HCT116 (cell line): ENCODE data around the gene PIP4K2A. TPM values are rescaled to one million over a fixed set of nuclear protein-coding genes. Genes with fewer than 3 reads are reported as not detected.

Experiments
- ATAC-seq: fragments of 200-7000 bp; cut with Tn5 transposase; 2 replicates; pipeline ENCODE4 v1.9.1; 2020; ENCODE audit warnings: mild to moderate bottlenecking, moderate library complexity
- BruUV-seq: library from RNA; stranded (reverse); fragments of 400-500 nt; replicated peaks from 2 replicates; lab custom pipeline; 2021; lab: Mats Ljungman, UMichigan
- CTCF ChIA-PET: fragments of 300-600 bp; sonication (Branson Sonifier 250); formaldehyde crosslinking; loops from one replicate; lab custom pipeline; 2021; ENCODE audit warnings: antibody characterized with exemption; lab: Charles Lee
- POLR2A ChIA-PET: fragments of 300-600, 350-600 bp; sonication (Branson Sonifier 250); formaldehyde crosslinking; loops from one replicate; lab custom pipeline; 2021; ENCODE audit warnings: antibody characterized with exemption; lab: Charles Lee
- RAD21 ChIA-PET, 2 experiments: fragments of 300-600 bp; sonication (Branson Sonifier 250); formaldehyde crosslinking; loops; one replicate each; lab custom pipeline; 2023; ENCODE audit warnings: low total read pairs in 2 of 2; ENCODE audit not compliant: uncharacterized antibody in 2 of 2, unreplicated experiment in 2 of 2, low non-redundant PET in 1 of 2; lab: Charles Lee
- DNase-seq: peaks from one replicate; pipeline ENCODE4 v3.0.0-alpha.2; 2010; ENCODE audit warnings: low read depth, low spot score
- H2AFZ ChIP-seq: fragments of 200-600 bp; shearing (Covaris generic), sonication (generic); 2 replicates; pipeline ENCODE4 v1.6.1; 2017; ENCODE audit warnings: low read depth, mixed run types, mixed read lengths, antibody characterized with exemption, low read length; ENCODE audit not compliant: poor library complexity, severe bottlenecking
- H3K27ac ChIP-seq: 2 replicates; pipeline ENCODE4 v1.5.1; 2012; ENCODE audit warnings: low read depth, low read length
- H3K27me3 ChIP-seq: fragments of 200-600 bp; sonication (generic); 2 replicates; pipeline ENCODE4 v1.6.1; 2016; ENCODE audit warnings: mixed run types, low read length, mixed read lengths; ENCODE audit not compliant: insufficient read depth
- H3K36me3 ChIP-seq, 2 experiments: fragments of 200-500 bp in 1 of 2; fragments of 200-600 bp in 1 of 2; sonication (Bioruptor generic) in 1 of 2; sonication (generic) in 1 of 2; 2 replicates each; pipeline versions ENCODE4 v1.5.1 to v1.6.1; 2014 to 2016; ENCODE audit warnings: low read length in 2 of 2, inconsistent platforms in 1 of 2, mixed read lengths in 1 of 2, mixed run types in 1 of 2; ENCODE audit not compliant: insufficient read depth in 2 of 2, control insufficient read depth in 1 of 2
- H3K4me1 ChIP-seq, 2 experiments: fragments of 200-600 bp in 1 of 2; sonication (generic) in 1 of 2; 2 replicates each; pipeline versions ENCODE4 v1.5.1 to v1.6.1; 2012 to 2017; ENCODE audit warnings: low read length in 2 of 2, inconsistent platforms in 1 of 2, mild to moderate bottlenecking in 1 of 2, mixed read lengths in 1 of 2, mixed run types in 1 of 2, moderate library complexity in 1 of 2; ENCODE audit not compliant: insufficient read depth in 2 of 2, control insufficient read depth in 1 of 2
- H3K4me2 ChIP-seq: fragments of 200-600 bp; sonication (generic); 2 replicates; pipeline ENCODE4 v1.6.1; 2017; ENCODE audit warnings: mixed run types, low read length, mixed read lengths
- H3K4me3 ChIP-seq, 2 experiments: fragments of 200-600 bp in 1 of 2; sonication (generic) in 1 of 2; replicated peaks in 1 of 2; 2 replicates each; pipeline ENCODE4 v1.5.1; 2011 to 2016; ENCODE audit warnings: low read length in 2 of 2, control low read depth in 1 of 2, low read depth in 1 of 2, mild to moderate bottlenecking in 1 of 2, mixed read lengths in 1 of 2, mixed run types in 1 of 2
- H3K79me2 ChIP-seq: fragments of 200-600 bp; sonication (generic); 2 replicates; pipeline ENCODE4 v1.6.1; 2017; ENCODE audit warnings: mild to moderate bottlenecking, mixed run types, low read length, moderate library complexity, mixed read lengths; ENCODE audit not compliant: insufficient read depth
- H3K9ac ChIP-seq: fragments of 200-600 bp; sonication (generic); 2 replicates; pipeline ENCODE4 v1.6.1; 2016; ENCODE audit warnings: low read length, mixed read lengths
- H3K9me2 ChIP-seq: fragments of 200-600 bp; sonication (generic), shearing (Covaris generic); 2 replicates; pipeline ENCODE4 v1.6.1; 2017; ENCODE audit warnings: mixed run types, mild to moderate bottlenecking, moderate library complexity; ENCODE audit not compliant: insufficient read depth
- H3K9me3 ChIP-seq, 2 experiments: fragments of 200-500 bp in 1 of 2; fragments of 200-600 bp in 1 of 2; sonication (Bioruptor generic) in 1 of 2; sonication (generic) in 1 of 2; 2 replicates each; pipeline ENCODE4 v1.6.1; 2014 to 2017; ENCODE audit warnings: low read length in 2 of 2, mixed read lengths in 2 of 2, inconsistent platforms in 1 of 2, low read depth in 1 of 2, mild to moderate bottlenecking in 1 of 2, mixed run types in 1 of 2, moderate library complexity in 1 of 2; ENCODE audit not compliant: control insufficient read depth in 1 of 2, insufficient read depth in 1 of 2
- H4K20me1 ChIP-seq: fragments of 200-600 bp; sonication (generic), shearing (Covaris generic); 2 replicates; pipeline ENCODE4 v1.6.1; 2017; ENCODE audit warnings: mixed run types, mild to moderate bottlenecking, moderate library complexity; ENCODE audit not compliant: insufficient read depth
- CBX3 ChIP-seq: IDR thresholded peaks from 2 replicates; pipeline ENCODE4 v1.6.1; 2012; ENCODE audit warnings: low read depth
- CEBPB ChIP-seq: IDR thresholded peaks from 2 replicates; pipeline ENCODE4 v1.6.1; 2012; ENCODE audit warnings: low read depth
- EGR1 ChIP-seq: IDR thresholded peaks from 2 replicates; pipeline ENCODE4 v1.6.1; 2012; ENCODE audit warnings: low read depth
- ELF1 ChIP-seq: IDR thresholded peaks from 2 replicates; pipeline ENCODE4 v1.6.1; 2012; ENCODE audit warnings: low read depth, borderline replicate concordance
- EZH2 ChIP-seq: fragments of 200-600 bp; sonication (generic); IDR thresholded peaks from 2 replicates; pipeline ENCODE4 v1.6.1; 2017; ENCODE audit warnings: antibody characterized with exemption, mixed run types
- EZH2phosphoT487 ChIP-seq: fragments of 200-600 bp; IDR thresholded peaks from 2 replicates; pipeline ENCODE4 v1.6.1; 2018; ENCODE audit warnings: antibody characterized with exemption, borderline replicate concordance
- JUND ChIP-seq: IDR thresholded peaks from 2 replicates; pipeline ENCODE4 v1.6.1; 2012
- POLR2A ChIP-seq: IDR thresholded peaks from 2 replicates; pipeline ENCODE4 v1.7.0; 2011; ENCODE audit warnings: borderline replicate concordance; ENCODE audit not compliant: insufficient read depth, insufficient read length; ENCODE audit errors: extremely low read depth
- POLR2AphosphoS5 ChIP-seq: IDR thresholded peaks from 2 replicates; pipeline ENCODE4 v1.6.1; 2011; ENCODE audit warnings: mild to moderate bottlenecking, low read depth, low read length, moderate library complexity
- SIN3A ChIP-seq: IDR thresholded peaks from 2 replicates; pipeline ENCODE4 v1.6.1; 2012; ENCODE audit warnings: low read depth
- SP1 ChIP-seq: IDR thresholded peaks from 2 replicates; pipeline ENCODE4 v1.6.1; 2012; ENCODE audit warnings: low read depth
- SRF ChIP-seq: IDR thresholded peaks from 2 replicates; pipeline ENCODE4 v1.6.1; 2012; ENCODE audit warnings: low read depth
- TCF7L2 ChIP-seq: IDR thresholded peaks from 2 replicates; pipeline ENCODE4 v1.7.0; 2011; ENCODE audit warnings: borderline replicate concordance, inconsistent platforms; ENCODE audit not compliant: insufficient read depth, insufficient read length; ENCODE audit errors: extremely low read depth
- YY1 ChIP-seq: IDR thresholded peaks from 2 replicates; pipeline ENCODE4 v1.6.1; 2011; ENCODE audit warnings: low read length, low read depth, moderate library complexity, mild to moderate bottlenecking; ENCODE audit not compliant: insufficient replicate concordance; ENCODE audit errors: extremely low read depth
- ZFX ChIP-seq: fragments of 450-650 bp; IDR thresholded peaks from 2 replicates; pipeline ENCODE4 v1.6.1; 2017
- ZNF274 ChIP-seq: fragments of 200-500 bp; sonication (Bioruptor generic); IDR thresholded peaks from 2 replicates; pipeline ENCODE4 v1.6.1; 2014; ENCODE audit warnings: mild to moderate bottlenecking, low read depth, low read length, inconsistent platforms
- intact Hi-C: fragments of 100-400 bp; cut with micrococcal nuclease; formaldehyde crosslinking; loops from 2 replicates; pipeline ENCODE4 v1.10.0; 2022
- total RNA-seq: library from RNA; stranded (reverse); gene quantifications from one replicate; pipeline ENCODE4 v1.2.1, GENCODE V29; 2021; ENCODE audit not compliant: unreplicated experiment
- TF ChIP-seq, protein P1 (sequence below): IDR thresholded peaks from 2 replicates; pipeline ENCODE4 v1.6.1; 2012; ENCODE audit warnings: low read depth
- TF ChIP-seq, protein P2 (sequence below): IDR thresholded peaks from 2 replicates; pipeline ENCODE4 v1.6.1; 2011; ENCODE audit warnings: mild to moderate bottlenecking, low read length, moderate library complexity; ENCODE audit not compliant: insufficient replicate concordance; ENCODE audit errors: extremely low read depth
- TF ChIP-seq, protein P3 (sequence below): IDR thresholded peaks from 2 replicates; pipeline ENCODE4 v1.6.1; 2012

PIP4K2A gene
- total RNA-seq, 1 experiment from 2014 or later, result 41.9 TPM

DNA sequence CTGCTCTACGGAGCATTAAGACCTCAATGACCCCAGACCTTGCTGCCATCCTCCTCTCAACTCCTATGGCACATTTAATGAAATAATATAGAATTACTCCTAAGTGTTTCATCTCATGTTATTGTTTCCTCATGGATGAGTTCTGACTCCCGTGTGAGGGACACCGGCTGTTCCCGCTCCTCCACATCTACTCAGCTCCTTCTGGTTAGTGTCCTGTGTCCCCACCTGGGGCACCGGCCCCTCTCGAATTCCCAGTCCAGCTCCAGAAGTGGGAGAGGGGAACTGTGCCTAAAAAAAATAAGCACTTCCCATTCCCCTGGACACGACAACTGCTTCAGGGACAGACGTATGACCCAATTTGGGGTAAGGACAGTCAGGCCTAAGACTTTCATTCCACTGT, 58.3 kb downstream of the PIP4K2A start:
- Histone ChIP-seq H3K27me3 (no peaks in the 10 kb centered on the region), H3K4me1 (peaks cover 12 to 28% of the 10 kb centered on the region in 2 experiments), H3K9me2 (no peaks in the 10 kb centered on the region), H3K9me3 (no peaks in the 10 kb centered on the region), H3K4me3 (no peak overlapping the region), H3K9ac (no peak overlapping the region), H3K4me2 (no peak overlapping the region), H3K27ac (no peak overlapping the region), H3K79me2 (peaks cover 100% of the 10 kb centered on the region), H3K36me3 (no peaks in the 10 kb centered on the region), H2AFZ (no peak overlapping the region), H4K20me1 (peaks cover 4% of the 10 kb centered on the region; the same call in 1 of the 2 replicates)
- intact Hi-C loops, result no loop called here
- RAD21 ChIA-PET, result no interaction called here
- no peak for DNase-seq
- CTCF ChIA-PET, result interaction anchor here (1.0 kb wide), 1 partner anchor 13 kb away, joined by 3 read pairs; no protein-coding TSS in a partner anchor
- no TSS peak for BruUV-seq
- no peak for ATAC-seq
- POLR2A ChIA-PET, result no interaction called here
- no peak for TF ChIP-seq SRF
- TF ChIP-seq SIN3A, result no peak
- TF ChIP-seq POLR2A, result no peak
- TF ChIP-seq CBX3, result no peak
- TF ChIP-seq, protein P1, sequence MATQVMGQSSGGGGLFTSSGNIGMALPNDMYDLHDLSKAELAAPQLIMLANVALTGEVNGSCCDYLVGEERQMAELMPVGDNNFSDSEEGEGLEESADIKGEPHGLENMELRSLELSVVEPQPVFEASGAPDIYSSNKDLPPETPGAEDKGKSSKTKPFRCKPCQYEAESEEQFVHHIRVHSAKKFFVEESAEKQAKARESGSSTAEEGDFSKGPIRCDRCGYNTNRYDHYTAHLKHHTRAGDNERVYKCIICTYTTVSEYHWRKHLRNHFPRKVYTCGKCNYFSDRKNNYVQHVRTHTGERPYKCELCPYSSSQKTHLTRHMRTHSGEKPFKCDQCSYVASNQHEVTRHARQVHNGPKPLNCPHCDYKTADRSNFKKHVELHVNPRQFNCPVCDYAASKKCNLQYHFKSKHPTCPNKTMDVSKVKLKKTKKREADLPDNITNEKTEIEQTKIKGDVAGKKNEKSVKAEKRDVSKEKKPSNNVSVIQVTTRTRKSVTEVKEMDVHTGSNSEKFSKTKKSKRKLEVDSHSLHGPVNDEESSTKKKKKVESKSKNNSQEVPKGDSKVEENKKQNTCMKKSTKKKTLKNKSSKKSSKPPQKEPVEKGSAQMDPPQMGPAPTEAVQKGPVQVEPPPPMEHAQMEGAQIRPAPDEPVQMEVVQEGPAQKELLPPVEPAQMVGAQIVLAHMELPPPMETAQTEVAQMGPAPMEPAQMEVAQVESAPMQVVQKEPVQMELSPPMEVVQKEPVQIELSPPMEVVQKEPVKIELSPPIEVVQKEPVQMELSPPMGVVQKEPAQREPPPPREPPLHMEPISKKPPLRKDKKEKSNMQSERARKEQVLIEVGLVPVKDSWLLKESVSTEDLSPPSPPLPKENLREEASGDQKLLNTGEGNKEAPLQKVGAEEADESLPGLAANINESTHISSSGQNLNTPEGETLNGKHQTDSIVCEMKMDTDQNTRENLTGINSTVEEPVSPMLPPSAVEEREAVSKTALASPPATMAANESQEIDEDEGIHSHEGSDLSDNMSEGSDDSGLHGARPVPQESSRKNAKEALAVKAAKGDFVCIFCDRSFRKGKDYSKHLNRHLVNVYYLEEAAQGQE, result no peak
- no peak for TF ChIP-seq ZFX
- no peak for TF ChIP-seq YY1
- TF ChIP-seq SP1, result no peak
- TF ChIP-seq ELF1, result no peak
- no peak for TF ChIP-seq TCF7L2
- no peak for TF ChIP-seq ZNF274
- TF ChIP-seq, protein P2, sequence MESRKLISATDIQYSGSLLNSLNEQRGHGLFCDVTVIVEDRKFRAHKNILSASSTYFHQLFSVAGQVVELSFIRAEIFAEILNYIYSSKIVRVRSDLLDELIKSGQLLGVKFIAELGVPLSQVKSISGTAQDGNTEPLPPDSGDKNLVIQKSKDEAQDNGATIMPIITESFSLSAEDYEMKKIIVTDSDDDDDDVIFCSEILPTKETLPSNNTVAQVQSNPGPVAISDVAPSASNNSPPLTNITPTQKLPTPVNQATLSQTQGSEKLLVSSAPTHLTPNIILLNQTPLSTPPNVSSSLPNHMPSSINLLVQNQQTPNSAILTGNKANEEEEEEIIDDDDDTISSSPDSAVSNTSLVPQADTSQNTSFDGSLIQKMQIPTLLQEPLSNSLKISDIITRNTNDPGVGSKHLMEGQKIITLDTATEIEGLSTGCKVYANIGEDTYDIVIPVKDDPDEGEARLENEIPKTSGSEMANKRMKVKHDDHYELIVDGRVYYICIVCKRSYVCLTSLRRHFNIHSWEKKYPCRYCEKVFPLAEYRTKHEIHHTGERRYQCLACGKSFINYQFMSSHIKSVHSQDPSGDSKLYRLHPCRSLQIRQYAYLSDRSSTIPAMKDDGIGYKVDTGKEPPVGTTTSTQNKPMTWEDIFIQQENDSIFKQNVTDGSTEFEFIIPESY, result no peak
- TF ChIP-seq, protein P3, sequence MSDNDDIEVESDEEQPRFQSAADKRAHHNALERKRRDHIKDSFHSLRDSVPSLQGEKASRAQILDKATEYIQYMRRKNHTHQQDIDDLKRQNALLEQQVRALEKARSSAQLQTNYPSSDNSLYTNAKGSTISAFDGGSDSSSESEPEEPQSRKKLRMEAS, result no peak
- no peak for TF ChIP-seq EGR1
- TF ChIP-seq JUND, result no peak
- no peak for TF ChIP-seq EZH2
- TF ChIP-seq EZH2phosphoT487, result no peak
- TF ChIP-seq POLR2AphosphoS5, result no peak
- no peak for TF ChIP-seq CEBPB
